ENCODE measurements around the gene AMOTL1.

- TF ChIP-seq CTCF (IDR thresholded peaks at IDR 0.05) (no peak), EZH2phosphoT487 (IDR thresholded peaks at IDR 0.05) (no peak)
Measured at GRCh38 chr11:94822080-94822479, 53.9 kb downstream of the AMOTL1 start.
